Measurements from ENCODE around the gene NDEL1.

The NDEL1 gene

DNA sequence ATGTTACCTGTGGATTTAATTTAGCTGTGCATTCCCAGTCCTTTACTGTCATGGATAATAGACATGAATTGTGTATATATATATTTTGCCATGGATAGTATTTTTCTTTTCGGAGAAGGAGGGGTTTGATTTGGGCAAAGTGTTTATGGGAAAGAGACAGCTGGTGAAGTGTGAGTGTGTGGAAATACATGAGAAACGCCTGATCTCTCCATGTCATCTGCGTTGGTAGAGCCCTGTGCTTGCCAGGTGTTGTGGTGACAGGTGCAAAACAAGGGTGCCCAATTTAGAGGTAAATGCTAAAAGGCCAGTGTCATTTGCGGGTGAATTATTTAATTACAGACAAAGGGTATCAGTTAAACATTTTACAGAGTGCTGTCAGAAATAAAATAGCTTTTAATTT lies 23.4 kb downstream of the NDEL1 start:
- DNase-seq = no peak

DNA sequence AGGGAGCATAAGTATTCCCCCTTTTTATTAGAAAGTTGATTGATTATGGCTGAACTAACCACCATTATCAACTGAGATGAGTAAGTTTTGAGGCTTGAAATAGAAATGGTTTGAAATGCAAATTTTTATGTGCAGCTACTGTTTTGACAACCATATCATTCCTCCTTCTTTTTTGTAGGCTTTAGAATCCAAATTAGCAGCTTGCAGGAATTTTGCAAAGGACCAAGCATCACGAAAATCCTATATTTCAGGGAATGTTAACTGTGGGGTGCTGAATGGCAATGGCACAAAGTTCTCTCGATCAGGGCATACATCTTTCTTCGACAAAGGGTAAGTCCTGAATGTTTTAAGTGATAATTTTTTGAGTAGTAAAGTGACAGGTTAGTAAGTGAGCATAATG lies 24.1 kb downstream of the NDEL1 start:
- no peak for DNase-seq

DNA sequence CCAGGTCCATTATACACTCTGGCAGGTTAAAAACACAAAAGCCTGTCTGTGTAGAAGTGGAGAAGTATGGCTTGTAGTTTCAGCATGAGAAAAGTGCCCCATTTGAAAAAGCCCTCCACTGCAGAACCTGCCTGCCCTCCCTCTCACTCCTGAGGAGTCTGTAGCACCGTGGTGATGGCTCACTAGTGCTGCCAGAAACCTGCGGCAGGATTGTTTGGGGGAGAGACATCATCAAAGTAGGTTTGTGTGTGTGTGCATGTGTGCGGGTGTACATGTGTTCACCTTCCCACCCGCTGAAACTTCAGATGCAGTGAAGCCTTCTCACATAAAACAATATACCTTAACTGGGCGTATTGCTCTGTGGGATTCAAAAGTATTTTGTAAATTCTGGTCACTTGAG lies 26.9 kb downstream of the NDEL1 start:
- DNase-seq = no peak

DNA sequence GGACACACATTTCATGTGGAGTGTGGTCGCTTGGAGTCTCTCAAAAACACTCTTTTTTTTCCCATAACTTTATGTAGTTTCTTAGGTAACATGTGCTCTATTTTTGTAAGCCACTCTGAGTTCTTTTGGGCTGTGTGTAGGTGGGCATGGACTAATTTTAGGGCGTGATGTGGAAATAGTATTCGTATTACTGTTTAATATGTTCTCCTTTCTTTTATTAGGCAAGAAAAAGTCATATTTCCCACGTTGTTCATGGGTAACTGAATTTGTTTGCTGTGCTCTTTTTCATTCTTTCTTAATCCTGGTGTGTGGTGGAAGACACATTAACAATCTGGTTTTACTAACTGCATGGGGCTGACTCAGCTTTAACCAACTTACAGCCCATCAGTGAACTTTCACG lies 27.4 kb downstream of the NDEL1 start:
- no peak for DNase-seq

DNA sequence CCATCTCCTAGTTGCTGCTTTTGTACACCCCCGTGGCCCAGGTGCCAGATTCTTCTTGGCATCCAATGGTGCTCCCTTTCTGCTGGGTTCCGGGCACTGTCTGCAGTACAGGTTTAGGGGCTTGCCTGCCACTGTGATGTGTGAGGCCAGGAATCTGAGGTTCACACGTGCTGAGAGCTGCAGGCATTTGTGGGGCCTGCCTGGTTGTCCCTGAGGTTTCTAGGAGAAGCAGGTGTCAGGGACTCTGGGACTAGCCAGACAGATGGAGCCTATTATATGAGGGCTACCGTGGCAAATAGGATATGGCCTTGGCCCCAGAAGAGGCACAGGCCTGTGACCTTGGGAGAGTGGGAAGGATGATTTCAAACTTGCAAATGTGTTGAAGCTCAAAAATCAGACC lies 29.3 kb downstream of the NDEL1 start:
- DNase-seq = no peak

DNA sequence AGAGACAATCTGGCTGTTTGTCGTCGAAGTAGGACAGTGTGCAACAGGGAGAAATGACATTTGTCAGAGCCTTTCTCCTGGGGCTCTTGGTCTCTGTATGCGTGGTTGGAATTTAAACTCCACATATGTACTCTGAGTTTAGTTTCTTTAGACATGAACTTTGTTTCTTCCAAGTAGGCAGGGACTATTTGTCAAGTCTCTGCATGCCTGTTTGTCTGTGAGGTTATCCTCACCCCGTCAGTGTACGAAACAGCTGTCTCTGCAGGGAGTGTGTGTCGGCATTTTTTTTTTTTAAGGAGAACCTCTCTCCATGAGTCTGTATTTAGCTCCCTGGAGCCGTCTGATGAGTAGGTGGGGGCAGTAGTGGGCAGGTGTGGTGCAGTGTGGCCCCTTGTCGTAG lies 29.7 kb downstream of the NDEL1 start:
- DNase-seq = no peak

DNA sequence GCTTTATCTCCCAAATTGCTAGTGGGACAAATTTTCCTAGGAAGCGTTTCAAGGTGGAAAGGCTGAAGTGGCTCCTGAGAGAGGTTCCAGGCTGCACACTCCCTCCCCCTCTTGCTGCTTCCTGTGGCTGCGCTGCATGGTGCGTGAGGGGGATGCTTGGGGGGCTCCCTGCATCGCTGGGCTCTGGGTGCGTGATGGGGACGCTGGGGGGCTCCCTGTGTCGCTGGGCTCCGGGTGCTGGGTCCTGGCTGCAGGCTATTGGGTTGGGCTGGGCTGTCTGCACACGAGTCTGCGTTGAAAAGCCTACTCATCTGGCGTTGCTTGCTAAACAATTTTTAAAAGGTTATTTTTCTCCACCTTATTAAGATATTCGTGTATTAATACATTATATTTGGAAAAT lies 30.1 kb downstream of the NDEL1 start:
- DNase-seq = no peak

DNA sequence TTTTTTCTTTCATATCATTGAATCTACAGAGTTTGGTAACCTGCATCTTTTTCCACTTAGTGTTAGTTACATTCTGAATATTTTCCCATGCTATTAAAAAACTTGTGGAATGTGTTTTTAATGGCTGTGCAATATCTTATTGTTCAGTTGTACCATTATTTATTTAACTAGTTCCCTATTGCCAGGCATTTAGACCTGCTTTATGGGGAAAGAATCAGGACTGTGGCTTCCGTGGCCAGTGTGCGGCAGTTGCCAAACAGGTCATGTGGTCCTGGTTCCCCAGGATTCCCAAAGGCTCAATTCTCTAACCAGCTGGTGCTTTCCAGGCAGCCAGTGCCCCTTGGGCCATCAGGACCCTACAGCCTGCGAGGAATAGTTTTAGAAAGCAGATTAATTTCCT lies 30.8 kb downstream of the NDEL1 start:
- no peak for DNase-seq

DNA sequence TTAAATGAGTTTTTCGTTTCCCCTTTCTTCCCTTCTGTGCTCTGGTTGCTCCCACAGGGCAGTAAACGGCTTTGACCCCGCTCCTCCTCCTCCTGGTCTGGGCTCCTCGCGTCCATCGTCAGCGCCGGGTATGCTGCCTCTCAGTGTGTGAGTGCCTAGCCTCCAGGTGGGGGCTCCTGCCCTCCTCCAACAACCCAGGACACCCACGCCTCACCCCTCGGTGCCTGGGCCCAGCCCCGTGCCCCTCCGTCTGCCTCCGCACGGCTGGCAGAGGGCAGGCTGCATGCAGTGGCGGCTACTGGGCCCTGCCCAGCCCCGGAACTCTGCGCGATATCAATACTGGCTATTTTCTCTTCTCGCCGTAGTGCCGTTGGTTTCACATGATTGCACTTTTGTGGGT lies 31.2 kb downstream of the NDEL1 start:
- DNase-seq = no peak

DNA sequence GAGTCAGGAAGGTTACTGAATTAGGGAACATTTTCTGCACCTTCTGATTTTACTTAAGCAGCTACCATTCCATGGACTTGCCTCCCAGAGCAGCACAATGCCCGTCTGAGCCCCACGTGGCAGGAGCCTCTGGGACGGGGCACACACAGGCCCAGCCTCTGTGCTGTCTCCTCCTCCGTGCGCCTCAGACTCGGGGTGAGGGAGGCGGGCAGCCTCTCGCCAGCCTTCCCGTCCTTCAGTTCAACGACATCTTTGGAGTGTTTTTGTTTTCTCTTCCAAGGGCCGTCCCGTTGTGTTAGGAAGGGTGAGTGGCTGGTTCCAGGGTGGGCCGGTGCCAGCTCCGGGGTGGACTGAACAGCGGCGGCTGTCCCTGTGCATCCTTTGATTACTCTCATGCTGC lies 31.8 kb downstream of the NDEL1 start:
- DNase-seq = no peak

DNA sequence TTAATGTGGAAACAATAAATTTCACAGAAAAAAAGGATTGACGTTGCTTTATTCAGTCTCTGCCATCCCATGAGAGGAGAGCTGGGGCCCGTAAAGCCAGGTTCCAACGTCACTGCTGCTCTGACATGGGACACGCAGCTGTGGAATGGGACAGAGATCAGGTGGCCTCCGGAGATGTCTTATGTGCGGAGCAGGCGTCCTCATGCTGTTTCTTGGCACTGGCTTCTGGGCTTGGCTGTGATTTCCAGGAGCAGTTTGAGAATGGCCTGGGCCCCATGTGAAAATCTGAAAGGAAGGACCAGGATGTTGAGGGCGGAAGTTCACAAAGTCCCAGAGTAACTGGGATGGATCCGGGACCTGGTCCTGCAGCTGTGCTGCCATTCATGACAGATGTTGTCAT lies 32.4 kb downstream of the NDEL1 start:
- no peak for DNase-seq

DNA sequence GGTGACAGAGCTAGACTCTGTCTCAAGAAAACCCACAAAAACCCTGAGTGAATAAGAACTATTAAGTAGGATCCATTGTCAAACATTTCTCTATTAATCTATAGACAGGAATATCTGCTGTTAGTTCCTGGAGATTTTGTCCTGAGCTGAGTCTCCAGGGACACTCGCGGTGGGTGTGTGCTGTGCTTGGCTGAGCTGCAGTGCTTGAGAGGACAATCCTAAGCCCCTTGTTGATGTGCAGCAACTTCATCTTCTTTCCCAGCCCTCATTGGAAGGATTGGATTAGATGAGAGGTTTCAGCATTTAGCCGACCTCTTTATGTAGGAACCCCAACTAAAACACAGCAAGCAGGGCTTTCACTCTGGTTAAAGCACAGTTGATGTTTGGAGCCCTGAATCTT lies 33.3 kb downstream of the NDEL1 start:
- no peak for DNase-seq

DNA sequence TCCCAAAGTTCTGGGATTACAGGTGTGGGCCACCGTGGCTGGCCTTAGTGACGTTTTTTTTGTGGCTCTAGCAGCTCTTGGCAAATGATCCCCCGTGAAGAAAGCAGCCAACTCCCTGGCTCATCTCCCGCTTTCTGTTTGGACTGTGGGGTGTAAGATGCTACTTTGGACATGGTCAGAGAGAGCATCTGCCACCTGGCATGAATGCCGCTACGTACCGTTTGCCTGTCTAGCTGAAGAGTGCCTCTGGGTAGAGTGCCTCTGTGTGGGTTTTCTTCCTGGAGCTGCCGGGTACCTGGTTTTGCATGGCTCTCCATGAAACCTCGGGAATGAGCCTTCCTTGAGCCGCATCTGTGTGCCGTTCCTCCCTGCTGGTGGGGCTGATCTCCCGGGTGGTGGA lies 34.3 kb downstream of the NDEL1 start:
- DNase-seq = no peak

DNA sequence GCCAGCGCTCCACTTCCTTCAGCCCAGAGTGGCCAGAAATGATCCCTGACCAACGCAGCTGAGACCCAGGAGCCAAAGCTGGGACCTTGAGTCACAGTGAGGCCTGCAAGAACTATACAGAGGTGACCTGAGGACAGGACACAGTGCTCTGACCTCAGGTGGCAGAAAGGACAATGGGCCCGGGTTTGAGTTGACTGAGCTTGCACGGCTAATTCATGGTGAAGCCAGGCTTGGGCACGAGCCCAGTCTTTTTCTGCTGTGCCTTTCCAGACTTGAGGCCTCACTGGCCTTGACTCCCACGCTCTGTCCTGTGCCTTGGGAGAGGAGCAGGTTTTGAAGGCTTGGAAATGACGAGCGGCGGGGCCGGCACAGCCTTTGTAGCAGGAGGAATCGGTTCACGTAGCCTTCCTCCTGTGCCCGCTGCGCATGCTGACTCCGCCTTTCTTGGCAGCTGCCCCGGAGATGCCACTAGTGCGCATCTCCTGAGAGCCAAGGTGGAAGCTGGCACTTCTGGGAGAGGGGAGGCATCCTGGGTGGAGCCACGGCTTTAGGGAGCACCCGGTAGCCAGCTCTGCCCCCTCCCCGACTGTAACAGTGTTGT lies 34.9 kb downstream of the NDEL1 start:
- DNase-seq = no peak

DNA sequence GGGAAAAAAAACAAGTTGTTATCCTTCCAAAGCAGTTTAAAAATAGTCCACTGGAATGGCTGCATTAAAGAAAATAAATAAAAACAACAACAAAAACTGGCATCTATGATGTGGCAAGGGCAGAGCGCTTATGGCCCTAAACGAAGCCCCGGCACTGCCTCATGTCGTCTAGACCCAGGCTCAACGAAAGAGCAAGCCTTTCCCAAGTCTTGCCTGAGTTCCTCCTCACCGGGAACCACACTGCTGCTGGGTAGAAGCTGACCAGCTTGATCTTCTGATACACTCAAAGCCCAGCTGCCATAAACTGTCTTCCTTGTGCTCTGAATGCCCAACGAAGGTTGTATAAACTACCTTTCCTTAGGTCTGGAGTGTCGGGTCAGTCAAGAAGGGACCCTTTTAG lies 37.0 kb downstream of the NDEL1 start:
- no peak for DNase-seq

DNA sequence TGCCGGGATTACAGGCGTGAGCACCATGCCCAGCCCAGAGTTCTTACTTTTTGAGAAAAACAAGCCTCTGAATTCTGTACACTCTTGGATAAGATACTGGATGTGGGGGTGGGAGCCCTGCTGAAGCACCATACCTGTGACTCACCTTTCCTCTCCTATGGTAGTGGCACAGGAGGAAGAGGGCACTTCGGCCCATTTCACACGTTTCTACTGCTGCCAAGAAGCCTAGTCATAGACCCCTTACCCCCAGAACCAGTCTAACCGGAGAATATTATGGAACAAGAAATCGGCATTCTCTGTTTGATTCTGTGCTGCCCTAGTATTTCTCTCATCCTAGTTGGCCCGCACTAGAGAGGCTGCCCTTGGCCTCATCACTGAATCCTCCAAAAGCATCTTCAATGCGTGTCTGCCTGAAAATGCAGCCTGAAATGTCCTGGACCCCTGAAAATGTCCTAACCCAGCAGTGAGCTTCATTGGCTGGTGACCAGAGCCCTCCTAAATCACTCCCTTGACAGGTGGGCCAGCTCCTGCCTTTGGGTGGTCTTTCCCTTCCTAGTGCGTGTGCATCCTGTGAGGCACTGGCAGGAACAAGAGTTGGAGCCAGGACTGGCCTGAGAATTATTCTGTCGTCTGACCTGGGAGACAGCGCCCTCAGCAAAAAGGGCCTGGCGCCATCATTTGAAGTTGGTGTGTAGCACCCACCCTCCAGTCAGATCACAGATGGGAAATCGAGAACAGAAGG lies 37.9 kb downstream of the NDEL1 start:
- no peak for DNase-seq

DNA sequence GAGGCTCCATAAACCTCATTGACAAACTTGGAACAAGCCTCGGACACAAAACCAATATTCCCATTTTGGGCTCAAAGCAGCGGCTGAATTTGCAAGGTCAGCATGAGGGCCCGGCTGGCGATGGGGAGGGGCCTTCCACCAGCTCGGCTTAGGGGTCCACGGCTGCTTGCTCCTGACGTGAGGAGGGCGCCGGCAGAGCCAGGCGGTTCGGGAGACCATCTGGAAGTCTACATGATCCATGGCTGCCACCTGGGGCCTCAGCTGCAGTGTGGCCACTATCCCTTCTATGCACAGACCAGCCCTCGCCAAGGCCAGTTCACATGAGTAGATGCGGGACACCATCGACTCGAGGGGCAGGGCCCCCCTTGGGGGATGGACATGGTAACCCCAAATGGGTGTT lies 39.1 kb downstream of the NDEL1 start:
- no peak for DNase-seq

DNA sequence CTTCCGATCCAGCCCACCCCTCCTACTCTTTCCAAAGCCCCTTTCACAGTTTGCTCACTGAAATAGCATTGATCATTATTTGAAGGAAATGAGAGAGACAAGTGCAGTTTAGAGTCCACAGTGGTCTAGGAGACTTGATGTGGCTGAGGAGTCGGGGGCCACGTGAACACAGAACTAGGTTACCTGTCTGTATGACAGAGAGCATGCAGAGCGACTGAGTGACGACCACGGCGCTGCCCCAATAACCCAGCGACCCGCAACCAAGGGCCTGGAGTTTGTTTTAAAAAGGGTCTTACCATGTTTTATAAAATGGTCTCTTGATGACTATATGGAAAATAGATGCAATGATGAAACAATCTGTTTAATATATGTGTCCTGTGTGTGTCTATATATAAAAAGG lies 39.5 kb downstream of the NDEL1 start:
- DNase-seq = no peak

DNA sequence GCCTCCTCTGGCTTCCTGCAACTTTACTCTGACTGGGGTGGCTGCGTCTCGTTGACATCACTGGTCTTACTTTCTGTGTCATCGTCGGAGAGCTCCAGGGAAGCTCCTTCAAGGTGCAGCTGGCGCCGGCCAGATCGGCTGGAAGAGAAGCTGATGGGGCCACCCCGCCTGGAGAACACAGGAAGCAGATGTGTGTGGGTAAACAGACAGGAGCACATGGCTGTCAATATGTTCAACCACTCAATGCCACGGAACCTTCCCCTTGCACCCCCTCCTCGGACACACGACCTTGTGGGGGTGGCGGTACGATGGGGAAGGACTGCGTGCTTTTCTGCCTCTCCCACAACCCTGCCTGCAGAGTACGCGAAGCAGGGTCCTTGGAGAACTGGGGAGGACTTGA lies 40.1 kb downstream of the NDEL1 start:
- no peak for DNase-seq

DNA sequence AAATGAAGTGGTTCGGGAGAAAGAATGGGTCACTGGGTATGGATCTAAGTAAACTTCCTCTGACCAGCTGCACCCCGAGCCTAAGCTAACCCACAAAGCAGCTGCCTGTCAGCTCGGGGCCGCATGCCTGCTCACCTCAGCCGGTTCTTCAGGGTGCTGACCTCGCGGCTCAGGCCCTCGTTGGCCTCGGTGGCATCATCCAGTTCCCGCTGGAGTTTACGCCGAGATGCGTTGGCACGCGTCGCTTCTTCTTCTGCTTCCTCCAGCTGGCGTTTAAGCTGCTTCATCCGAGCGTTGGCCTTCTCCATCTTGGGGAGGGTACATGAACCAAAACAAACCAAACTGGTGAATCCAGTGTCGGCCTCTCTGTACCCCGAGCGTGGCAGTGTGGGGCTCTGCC lies 41.1 kb downstream of the NDEL1 start:
- no peak for DNase-seq

DNA sequence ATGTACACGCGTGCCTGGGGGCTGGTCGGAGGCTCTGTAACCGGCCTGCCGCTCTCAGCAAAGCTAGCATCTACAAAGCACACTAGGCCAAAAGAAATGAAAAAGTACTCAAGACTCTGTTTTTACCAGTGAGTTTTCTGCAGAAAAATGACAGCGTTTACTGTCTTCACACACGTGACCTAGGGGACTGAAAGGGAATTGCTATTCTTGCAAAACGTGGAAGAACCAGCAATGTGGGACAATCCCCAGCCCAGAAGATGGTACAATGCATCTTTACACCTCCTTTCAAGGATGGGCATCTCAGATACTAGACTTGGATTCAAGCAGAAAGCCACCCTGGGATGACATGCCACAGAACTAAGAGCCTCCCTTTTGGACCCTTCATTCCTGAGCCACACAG lies 41.5 kb downstream of the NDEL1 start:
- DNase-seq = no peak

DNA sequence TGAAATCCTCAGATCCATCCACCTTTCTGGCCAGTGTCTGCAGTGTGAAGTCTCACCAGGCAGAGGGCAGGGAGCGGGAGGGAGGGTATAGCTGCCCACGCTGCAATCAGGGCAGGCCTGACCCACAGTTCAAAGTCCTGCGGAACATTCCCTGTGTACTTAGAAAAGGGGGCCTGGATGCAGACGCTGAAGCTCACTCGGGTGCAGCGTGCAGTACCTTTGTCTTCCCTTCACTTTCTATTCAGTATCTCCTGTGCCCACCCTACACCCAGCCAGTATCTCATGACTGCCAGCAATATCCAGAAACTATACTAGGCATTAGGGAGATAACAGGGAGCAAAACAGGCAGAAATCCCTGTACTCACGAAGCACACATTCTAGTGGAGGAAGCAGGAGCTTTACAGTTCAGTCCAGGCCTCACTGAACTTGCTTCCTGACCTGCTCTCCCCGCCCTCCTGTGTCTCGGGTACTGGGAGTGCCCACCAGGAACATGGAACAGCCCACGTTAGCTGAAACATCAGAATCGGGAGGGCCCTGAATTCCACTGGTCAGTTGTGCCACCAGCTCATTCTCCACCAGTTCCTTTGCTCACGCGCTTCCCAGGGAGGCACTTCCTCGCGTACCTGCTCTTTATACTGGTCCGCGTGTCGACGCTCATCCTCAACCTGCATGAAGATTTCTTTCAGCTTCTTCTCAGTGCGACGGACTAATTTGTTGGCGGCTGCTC lies 42.2 kb downstream of the NDEL1 start:
- no peak for DNase-seq

DNA sequence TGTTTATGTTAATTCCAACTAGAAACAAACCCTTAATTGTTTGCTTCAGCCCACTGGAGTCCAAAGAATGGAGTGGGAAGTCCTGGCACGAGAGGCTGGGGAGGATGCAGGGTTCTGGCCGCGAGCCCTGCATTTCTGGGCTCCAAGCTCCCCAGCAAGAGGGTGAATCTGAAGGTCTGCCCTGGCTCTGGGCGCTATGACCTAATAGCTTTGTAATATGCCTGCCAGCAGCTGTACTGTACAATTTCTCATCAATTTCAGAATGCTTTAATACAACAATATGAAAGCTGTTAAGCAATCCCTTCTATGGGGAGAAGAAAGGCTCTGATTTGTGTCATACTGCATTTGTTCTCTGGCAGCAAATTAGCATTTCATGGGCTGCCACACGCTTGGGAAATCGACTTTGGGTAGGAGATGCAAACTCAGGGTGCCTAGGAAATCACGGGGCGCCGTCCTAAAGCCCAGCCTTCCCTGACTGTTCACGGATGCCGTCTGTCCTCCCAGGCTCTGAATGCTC lies 43.8 kb downstream of the NDEL1 start:
- DNase-seq = no peak

Measured in stimulated activated CD4-positive, alpha-beta T cell treated with anti-CD3 and anti-CD28 coated beads, Interleukin-1b, Interleukin-23, amount 100 ng/mL, for 48 hours (primary cell).